Measurements from ENCODE around the gene RD3L.

Gene RD3L

DNA sequence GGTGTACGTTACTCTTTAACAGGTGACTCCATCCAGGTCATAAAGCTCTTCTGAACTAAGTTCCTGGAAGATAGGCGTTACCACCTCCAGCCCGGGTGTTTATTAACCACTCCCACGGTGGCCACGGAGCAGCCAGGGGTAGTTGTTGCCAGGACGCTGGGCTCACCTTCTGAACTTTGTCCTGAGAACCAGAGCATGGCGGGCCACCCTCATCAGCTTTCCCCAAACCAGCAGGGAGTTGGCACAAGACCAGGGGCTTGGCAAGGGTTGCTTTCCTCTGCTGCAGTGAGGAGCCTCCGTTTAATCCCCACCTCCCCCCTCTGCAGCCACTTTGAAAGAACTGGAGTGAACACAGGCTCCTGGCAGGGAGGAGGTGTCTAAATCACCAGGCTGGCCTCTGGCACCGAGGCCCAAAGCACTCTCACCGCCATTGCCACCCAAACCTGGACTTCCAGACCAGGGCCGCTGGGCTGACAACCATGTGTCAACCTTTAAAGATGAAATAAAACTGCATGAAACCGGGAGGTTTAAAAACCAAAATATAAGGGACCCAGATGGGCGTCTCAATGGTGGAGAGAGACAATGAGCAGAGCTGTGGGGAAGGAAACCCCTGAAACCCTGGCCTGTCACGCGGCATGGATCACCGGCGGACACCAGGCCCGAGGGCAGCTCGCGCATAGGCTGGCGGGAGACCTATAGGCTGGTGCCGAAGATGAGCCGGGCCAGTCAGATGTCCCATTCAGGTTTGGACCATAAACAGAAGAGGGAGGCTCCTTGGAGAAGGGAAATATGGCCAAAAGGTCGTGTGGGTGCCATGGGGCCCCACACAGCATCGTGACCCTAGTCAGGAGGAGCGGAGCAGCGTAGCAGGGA lies 45.0 kb downstream of the RD3L start:
- DNase-seq (ENCODE audit: low read depth) = no peak
- no peak overlapping the region for H3K4me3 ChIP-seq (ENCODE audit: low read depth, low read length)
- TF ChIP-seq, protein P1, sequence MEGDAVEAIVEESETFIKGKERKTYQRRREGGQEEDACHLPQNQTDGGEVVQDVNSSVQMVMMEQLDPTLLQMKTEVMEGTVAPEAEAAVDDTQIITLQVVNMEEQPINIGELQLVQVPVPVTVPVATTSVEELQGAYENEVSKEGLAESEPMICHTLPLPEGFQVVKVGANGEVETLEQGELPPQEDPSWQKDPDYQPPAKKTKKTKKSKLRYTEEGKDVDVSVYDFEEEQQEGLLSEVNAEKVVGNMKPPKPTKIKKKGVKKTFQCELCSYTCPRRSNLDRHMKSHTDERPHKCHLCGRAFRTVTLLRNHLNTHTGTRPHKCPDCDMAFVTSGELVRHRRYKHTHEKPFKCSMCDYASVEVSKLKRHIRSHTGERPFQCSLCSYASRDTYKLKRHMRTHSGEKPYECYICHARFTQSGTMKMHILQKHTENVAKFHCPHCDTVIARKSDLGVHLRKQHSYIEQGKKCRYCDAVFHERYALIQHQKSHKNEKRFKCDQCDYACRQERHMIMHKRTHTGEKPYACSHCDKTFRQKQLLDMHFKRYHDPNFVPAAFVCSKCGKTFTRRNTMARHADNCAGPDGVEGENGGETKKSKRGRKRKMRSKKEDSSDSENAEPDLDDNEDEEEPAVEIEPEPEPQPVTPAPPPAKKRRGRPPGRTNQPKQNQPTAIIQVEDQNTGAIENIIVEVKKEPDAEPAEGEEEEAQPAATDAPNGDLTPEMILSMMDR (IDR thresholded peaks at IDR 0.05; ENCODE audit: low read depth, low read length) = no peak
- TF ChIP-seq, protein P2, sequence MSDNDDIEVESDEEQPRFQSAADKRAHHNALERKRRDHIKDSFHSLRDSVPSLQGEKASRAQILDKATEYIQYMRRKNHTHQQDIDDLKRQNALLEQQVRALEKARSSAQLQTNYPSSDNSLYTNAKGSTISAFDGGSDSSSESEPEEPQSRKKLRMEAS (IDR thresholded peaks at IDR 0.05; ENCODE audit: low read depth, low read length) = no peak
- TF ChIP-seq MYC (IDR thresholded peaks at IDR 0.05; ENCODE audit: low read depth, low read length) (no peak), POLR2A (IDR thresholded peaks at IDR 0.05; ENCODE audit: extremely low read depth, insufficient read length) (no peak)

DNA sequence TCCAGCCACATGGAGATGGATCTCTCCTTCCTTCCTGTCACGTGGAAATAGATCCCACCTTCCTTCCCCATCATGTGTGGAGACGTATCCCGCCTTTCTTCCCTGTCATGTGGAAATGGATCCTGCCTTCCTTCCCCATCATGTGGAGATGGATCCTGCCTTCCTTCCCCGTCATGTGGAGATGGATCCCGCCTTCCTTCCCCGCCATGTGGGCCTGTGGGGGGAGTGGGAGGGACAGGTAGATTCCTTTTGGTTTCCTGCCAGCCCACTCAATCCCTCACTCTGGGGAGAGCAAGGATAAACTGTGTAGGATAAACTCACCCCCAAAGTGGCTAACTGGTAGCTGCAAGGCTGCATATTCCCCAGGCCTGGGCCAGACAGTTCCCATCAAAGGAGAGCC lies 45.8 kb downstream of the RD3L start:
- H3K4me3 ChIP-seq (ENCODE audit: low read depth, low read length) = no peak overlapping the region
- TF ChIP-seq, protein P2 (IDR thresholded peaks at IDR 0.05; ENCODE audit: low read depth, low read length) = no peak
- TF ChIP-seq, protein P1 (IDR thresholded peaks at IDR 0.05; ENCODE audit: low read depth, low read length) = no peak
- TF ChIP-seq MYC (IDR thresholded peaks at IDR 0.05; ENCODE audit: low read depth, low read length) = no peak
- no peak for TF ChIP-seq POLR2A (IDR thresholded peaks at IDR 0.05; ENCODE audit: extremely low read depth, insufficient read length)
- DNase-seq (ENCODE audit: low read depth) = no peak

DNA sequence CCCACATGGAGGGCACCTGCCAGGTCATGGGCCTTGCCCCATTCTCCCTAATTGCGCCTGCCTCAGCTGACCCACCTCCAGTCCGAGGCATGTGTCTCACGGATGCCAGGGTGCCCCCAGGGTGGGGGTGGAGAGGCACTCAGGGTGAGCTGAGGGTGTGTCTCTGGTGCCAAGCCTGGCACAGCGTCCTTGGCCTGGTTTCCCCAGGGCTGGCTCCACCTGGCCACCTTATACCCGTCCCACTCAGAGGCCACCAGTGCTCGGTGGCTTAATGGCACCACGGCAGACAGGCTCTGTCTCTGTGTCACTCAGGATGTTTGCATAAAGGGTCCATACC lies 47.6 kb downstream of the RD3L start:
- DNase-seq (ENCODE audit: low read depth) = no peak
- TF ChIP-seq, protein P1 (IDR thresholded peaks at IDR 0.05; ENCODE audit: low read depth, low read length) = no peak
- TF ChIP-seq POLR2A (IDR thresholded peaks at IDR 0.05; ENCODE audit: extremely low read depth, insufficient read length) = no peak
- TF ChIP-seq, protein P2 (IDR thresholded peaks at IDR 0.05; ENCODE audit: low read depth, low read length) = no peak
- TF ChIP-seq MYC (IDR thresholded peaks at IDR 0.05; ENCODE audit: low read depth, low read length) = no peak
- H3K4me3 ChIP-seq (ENCODE audit: low read depth, low read length) = no peak overlapping the region

DNA sequence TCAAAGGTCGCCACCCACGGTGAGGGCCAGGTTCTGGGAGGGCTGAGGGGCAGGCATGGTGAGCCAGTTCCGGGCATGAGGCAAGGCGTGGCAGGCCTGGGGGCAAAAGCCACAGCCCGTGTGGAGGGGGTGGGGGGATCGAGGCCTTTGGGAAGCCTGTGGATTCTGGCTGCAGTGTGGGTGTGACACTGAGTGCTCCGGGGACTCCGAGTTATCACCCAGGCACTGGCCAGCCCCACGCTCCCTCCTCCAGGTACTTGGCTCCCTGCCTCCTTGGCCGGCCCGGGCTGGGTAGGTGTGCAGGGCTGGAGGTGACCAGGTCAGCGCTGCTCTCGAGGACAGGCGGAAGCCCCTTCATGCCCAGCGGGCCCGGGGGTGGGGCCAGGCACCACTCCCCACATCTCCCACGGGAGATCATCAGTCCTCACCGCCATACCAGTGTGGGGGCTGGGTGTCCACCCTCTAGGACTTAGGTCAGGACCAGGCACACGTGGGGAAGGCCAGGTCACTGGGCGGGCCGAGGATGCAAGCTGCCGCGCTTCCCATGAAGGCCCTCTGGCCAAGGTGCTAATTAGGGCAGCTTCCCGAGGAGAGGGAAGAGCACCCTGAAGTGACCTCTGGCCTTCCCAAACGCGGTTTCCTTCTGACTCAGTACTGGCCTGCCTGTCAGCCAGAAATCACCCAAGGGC lies 48.2 kb downstream of the RD3L start:
- no peak overlapping the region for H3K4me3 ChIP-seq (ENCODE audit: low read depth, low read length)
- no peak for DNase-seq (ENCODE audit: low read depth)
- TF ChIP-seq, protein P1 (IDR thresholded peaks at IDR 0.05; ENCODE audit: low read depth, low read length) = no peak
- TF ChIP-seq POLR2A (IDR thresholded peaks at IDR 0.05; ENCODE audit: extremely low read depth, insufficient read length) (no peak), MYC (IDR thresholded peaks at IDR 0.05; ENCODE audit: low read depth, low read length) (no peak)
- TF ChIP-seq, protein P2 (IDR thresholded peaks at IDR 0.05; ENCODE audit: low read depth, low read length) = no peak

DNA sequence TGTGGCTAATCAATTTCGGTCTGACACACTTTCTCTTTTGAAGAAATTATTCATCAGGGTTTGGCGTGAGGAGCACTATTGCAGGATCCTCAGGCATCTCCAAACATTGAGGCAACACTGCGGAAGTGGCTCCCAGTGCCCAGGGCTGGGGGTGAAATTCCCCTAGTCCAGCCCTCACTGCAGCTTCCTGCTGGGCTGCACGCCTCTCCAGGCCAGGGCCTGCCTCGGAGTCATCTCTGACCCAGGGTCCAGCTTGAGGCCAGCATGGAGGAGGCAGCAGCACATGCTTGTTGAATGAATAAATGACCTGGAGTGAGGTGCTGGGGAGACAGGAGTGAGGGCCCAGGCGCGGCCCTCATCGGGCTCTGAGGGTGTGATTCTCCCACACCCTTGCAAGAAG lies 50.1 kb downstream of the RD3L start:
- TF ChIP-seq, protein P2 (IDR thresholded peaks at IDR 0.05; ENCODE audit: low read depth, low read length) = no peak
- no peak for TF ChIP-seq POLR2A (IDR thresholded peaks at IDR 0.05; ENCODE audit: extremely low read depth, insufficient read length)
- no peak for TF ChIP-seq MYC (IDR thresholded peaks at IDR 0.05; ENCODE audit: low read depth, low read length)
- TF ChIP-seq, protein P1 (IDR thresholded peaks at IDR 0.05; ENCODE audit: low read depth, low read length) = no peak
- H3K4me3 ChIP-seq (ENCODE audit: low read depth, low read length) = no peak overlapping the region

More for the DNA sequence above, 50.1 kb downstream of the RD3L start:
- DNase-seq (ENCODE audit: low read depth) = no peak
